ENCODE results near the gene MXI1.

DNA sequence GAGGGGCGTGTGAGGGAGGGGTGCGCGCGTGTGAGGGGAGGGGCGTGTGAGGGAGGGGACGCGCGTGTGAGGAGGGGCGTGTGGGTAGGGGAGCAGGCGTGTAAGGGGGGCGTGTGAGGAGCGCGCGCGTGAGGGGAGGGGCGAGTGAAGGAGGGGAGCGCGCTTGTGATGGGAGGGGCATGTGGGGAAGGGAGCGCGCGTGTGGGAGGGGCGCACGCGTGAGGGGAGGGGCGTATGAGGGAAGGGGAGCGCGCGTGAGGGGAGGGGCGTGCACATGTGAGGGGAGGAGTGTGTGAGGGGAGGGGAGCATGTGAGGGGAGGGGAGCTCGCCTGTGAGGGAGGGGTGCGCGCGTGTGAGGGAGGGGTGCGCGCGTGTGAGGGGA, 19.1 kb downstream of the MXI1 start:
- TF ChIP-seq, protein P1, sequence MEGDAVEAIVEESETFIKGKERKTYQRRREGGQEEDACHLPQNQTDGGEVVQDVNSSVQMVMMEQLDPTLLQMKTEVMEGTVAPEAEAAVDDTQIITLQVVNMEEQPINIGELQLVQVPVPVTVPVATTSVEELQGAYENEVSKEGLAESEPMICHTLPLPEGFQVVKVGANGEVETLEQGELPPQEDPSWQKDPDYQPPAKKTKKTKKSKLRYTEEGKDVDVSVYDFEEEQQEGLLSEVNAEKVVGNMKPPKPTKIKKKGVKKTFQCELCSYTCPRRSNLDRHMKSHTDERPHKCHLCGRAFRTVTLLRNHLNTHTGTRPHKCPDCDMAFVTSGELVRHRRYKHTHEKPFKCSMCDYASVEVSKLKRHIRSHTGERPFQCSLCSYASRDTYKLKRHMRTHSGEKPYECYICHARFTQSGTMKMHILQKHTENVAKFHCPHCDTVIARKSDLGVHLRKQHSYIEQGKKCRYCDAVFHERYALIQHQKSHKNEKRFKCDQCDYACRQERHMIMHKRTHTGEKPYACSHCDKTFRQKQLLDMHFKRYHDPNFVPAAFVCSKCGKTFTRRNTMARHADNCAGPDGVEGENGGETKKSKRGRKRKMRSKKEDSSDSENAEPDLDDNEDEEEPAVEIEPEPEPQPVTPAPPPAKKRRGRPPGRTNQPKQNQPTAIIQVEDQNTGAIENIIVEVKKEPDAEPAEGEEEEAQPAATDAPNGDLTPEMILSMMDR (IDR thresholded peaks at IDR 0.05), result no peak
- no peak for TF ChIP-seq POLR2A (IDR thresholded peaks at IDR 0.05)
